PFSK-1 (cell line): ENCODE results near the gene KCNT2.

Experiments used
- FOXP2 ChIP-seq: optimal IDR thresholded peaks from 2 replicates; pipeline ENCODE3; 2011; ENCODE audit warnings: borderline replicate concordance, control low read depth, inconsistent platforms; ENCODE audit not compliant: insufficient read depth; ENCODE audit errors: extremely low read length, extremely low read depth
- POLR2AphosphoS5 ChIP-seq: IDR thresholded peaks from 2 replicates; pipeline ENCODE4 v1.6.1; 2012; ENCODE audit warnings: low read depth, mild to moderate bottlenecking, control low read depth, low read length, moderate library complexity
- SIN3A ChIP-seq: IDR thresholded peaks from 2 replicates; pipeline ENCODE4 v1.6.1; 2012; ENCODE audit warnings: mild to moderate bottlenecking, low read length, moderate library complexity, borderline replicate concordance; ENCODE audit not compliant: insufficient read depth
- TAF1 ChIP-seq: IDR thresholded peaks from 2 replicates; pipeline ENCODE4 v1.6.1; 2012; ENCODE audit warnings: low read length, control low read depth, borderline replicate concordance; ENCODE audit not compliant: insufficient read depth
- TF ChIP-seq, protein P1 (sequence below), 2 experiments: IDR thresholded peaks; 2 replicates each; pipeline versions ENCODE4 v1.6.1 to v1.8.0; 2011 to 2012; ENCODE audit warnings: low read depth in 2 of 2, low read length in 2 of 2, control low read depth in 1 of 2, inconsistent platforms in 1 of 2, mild to moderate bottlenecking in 1 of 2, moderate library complexity in 1 of 2; ENCODE audit not compliant: insufficient read depth in 1 of 2

KCNT2 gene

DNA sequence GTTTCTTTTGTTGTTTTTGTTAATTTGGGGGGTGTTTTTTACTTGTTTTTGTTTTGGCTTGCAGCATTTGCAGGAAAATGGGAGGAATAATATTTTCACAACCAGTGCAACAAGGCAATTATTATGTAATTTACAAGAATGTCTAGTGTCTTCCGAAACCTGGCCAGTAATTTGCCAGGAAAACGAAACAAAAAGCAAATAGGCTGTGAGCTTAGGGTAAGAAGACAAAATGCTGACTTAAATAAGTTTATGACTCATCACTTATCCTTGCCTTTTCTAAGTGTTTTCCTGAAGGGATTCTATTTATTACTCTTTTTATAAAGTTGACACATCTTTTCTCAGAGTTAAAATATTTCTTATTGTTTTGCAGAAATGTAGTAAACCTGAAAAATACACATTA, 49.8 kb downstream of the KCNT2 start:
- TF ChIP-seq SIN3A (no peak), POLR2AphosphoS5 (no peak), FOXP2 (no peak), TAF1 (no peak)
- TF ChIP-seq, protein P1, sequence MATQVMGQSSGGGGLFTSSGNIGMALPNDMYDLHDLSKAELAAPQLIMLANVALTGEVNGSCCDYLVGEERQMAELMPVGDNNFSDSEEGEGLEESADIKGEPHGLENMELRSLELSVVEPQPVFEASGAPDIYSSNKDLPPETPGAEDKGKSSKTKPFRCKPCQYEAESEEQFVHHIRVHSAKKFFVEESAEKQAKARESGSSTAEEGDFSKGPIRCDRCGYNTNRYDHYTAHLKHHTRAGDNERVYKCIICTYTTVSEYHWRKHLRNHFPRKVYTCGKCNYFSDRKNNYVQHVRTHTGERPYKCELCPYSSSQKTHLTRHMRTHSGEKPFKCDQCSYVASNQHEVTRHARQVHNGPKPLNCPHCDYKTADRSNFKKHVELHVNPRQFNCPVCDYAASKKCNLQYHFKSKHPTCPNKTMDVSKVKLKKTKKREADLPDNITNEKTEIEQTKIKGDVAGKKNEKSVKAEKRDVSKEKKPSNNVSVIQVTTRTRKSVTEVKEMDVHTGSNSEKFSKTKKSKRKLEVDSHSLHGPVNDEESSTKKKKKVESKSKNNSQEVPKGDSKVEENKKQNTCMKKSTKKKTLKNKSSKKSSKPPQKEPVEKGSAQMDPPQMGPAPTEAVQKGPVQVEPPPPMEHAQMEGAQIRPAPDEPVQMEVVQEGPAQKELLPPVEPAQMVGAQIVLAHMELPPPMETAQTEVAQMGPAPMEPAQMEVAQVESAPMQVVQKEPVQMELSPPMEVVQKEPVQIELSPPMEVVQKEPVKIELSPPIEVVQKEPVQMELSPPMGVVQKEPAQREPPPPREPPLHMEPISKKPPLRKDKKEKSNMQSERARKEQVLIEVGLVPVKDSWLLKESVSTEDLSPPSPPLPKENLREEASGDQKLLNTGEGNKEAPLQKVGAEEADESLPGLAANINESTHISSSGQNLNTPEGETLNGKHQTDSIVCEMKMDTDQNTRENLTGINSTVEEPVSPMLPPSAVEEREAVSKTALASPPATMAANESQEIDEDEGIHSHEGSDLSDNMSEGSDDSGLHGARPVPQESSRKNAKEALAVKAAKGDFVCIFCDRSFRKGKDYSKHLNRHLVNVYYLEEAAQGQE (IDR thresholded peaks at IDR 0.05; ENCODE audit: insufficient read depth in 1 of 2, low read depth in 2 of 2, low read length in 2 of 2), result no peak

DNA sequence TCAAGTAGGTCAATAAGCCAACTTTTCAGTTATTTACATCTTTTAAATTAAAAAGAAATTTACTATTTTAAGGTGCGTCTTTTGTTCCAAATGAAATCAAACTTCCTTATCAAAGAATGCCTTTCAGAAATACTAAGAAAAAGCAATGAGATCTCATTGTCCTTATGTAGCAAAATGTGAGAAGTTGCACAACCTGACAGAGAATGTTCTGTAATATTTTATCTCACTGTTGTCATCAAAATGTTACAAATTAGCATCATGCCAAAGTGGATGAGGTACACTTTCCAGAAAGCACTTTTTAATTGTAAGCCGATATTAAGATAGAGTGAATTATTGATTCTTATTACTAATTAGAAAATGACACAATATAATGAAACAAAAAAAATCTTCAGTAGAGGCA, 50.4 kb downstream of the KCNT2 start:
- TF ChIP-seq FOXP2 (no peak), TAF1 (no peak), SIN3A (no peak), POLR2AphosphoS5 (no peak)
- TF ChIP-seq, protein P1 (IDR thresholded peaks at IDR 0.05; ENCODE audit: insufficient read depth in 1 of 2, low read depth in 2 of 2, low read length in 2 of 2), result no peak

DNA sequence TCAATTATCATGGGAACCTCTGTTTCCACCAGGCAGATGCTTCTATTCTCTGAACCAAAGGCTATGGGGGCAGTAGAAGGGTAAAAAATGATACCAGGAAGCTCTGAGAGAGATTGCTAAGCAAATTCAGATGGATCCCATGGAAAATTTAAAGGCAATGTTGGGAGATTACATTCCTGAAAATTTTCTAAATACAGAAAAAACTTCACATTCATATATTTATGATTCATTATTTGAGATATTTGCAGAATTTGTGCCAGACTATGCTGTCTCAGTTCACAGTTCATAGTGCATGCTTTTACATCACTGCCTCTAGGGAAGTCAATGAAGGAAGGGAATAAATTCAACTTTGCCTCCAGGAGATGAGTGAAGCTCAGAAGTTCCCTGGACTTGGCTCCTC, 57.5 kb downstream of the KCNT2 start:
- no peak for TF ChIP-seq SIN3A
- TF ChIP-seq FOXP2, result no peak
- TF ChIP-seq, protein P1 (IDR thresholded peaks at IDR 0.05; ENCODE audit: insufficient read depth in 1 of 2, low read depth in 2 of 2, low read length in 2 of 2), result no peak
- TF ChIP-seq POLR2AphosphoS5, result no peak
- TF ChIP-seq TAF1, result no peak

DNA sequence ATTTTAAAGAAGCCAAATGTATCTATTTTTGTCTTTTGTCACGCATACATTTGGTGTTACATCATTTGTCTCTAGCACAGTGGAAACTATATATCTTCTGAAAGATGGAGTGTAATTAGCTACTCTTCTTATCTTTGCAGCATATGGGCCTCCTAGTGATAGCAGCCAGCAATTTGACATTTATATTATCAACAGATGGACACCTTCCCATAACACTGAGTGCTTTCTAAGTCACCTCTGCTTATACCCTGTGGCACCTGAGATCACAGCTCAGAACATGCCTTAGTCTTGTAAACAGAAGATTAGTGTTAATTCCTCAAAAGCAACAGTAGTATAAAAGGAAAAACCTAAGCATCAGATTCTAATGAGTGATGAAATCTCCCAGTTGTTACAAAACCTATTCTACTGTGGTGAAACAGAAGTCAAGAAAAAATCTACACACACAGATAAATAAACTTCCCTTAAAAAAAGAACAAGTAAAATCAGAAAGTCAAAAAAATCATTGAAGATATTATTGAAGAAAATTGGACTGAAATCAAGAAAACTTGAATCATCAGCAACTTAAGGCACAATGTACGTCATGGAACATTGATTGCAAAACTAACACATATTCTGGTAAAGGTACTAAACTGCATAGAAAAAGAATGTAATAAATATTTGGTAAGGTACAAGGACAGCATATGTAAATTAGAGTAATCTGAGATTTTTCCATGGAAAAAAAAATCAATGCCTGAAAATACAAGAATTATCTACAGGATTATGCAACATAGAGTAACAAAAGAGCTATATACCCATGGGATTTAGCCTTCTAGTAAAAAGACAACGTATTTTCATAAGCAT, 61.7 kb downstream of the KCNT2 start:
- TF ChIP-seq, protein P1 (IDR thresholded peaks at IDR 0.05; ENCODE audit: insufficient read depth in 1 of 2, low read depth in 2 of 2, low read length in 2 of 2), result no peak
- no peak for TF ChIP-seq FOXP2
- TF ChIP-seq POLR2AphosphoS5, result no peak
- TF ChIP-seq SIN3A, result no peak
- no peak for TF ChIP-seq TAF1
